Stimulated activated CD8-positive, alpha-beta memory T cell treated with anti-CD3 and anti-CD28 coated beads, Interleukin-12 subunit alpha, Interleukin-12 subunit beta, amount 100 ng/mL, for 24 hours (primary cell): ENCODE measurements around the gene PXDN.
"Not testable (repeated sequence)": the region's sequence is repeated elsewhere in the genome, so short reads cannot be mapped to it uniquely, and the experiment has no call there.

Source experiments
- DNase-seq: peaks from one replicate; pipeline ENCODE4 v3.0.0-alpha.2; 2020; ENCODE audit errors: extremely low read depth

The PXDN gene

GRCh38 chr2:1681323-1682180 is 62.8 kb downstream of the PXDN start:
- DNase-seq: no peak

GRCh38 chr2:1681017-1681318 is 63.3 kb downstream of the PXDN start:
- no peak for DNase-seq

DNA sequence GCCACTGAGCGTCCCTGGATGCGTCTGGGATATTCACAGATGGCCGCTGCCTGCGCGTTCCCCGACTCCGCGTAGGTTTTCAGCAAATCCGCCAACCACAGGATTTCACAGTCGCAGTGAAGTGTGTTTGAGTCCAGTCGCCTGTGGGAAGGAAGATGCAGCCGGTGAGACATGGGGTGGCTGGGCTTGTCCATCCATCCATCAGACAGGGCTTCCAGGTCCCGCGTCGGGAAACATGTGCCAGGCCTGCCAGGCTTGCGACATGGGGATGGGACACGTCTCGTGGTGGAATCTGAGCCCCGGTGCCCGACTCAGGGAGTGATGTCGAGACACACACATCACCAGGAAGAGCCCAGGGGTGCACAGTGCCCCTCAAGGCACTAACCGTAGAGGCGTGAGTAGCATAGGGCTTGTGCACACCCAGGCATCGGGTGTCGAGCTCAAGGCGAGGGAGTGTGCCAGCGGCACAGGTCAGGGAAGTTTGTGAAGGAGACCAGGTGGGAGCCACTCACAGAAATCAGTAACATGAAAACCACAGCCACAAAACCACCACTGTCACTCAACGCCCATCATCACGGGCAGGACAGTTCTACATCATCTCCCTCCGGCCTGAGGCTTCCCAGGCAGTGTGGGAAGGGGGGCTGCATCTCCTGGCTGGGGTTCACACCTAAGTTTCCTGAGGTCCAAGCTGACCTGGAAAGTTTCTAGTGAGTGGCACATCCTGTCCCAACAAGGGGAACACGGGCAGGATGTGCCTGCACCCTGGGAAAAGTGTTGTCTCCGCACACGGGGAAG is 63.9 kb downstream of the PXDN start:
- DNase-seq: no peak

DNA sequence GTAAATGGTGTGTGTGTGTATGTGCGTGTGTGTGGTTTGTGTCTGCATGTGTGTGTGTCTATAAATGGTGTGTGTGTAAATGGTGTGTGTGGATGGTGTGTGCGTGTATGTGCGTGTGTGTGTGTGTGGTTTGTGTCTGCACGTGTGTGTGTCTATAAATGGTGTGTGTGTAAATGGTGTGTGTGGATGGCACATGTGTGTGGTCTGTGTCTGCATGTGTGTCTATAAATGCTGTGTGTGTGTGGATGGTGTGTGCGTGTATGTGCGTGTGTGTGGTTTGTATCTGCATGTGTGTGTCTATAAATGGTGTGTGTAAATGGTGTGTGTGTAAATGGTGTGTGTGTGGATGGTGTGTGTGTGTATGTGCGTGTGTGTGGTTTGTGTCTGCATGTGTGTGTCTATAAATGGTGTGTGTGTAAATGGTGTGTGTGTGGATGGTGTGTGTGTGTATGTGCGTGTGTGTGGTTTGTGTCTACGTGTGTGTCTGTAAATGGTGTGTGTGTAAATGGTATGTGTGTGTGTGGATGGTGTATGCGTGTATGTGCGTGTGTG is 64.8 kb downstream of the PXDN start:
- not testable (repeated sequence) for DNase-seq

- not testable (repeated sequence) for DNase-seq
These were observed 65.2 kb downstream of the PXDN start for GRCh38 chr2:1679065-1679464.

DNA sequence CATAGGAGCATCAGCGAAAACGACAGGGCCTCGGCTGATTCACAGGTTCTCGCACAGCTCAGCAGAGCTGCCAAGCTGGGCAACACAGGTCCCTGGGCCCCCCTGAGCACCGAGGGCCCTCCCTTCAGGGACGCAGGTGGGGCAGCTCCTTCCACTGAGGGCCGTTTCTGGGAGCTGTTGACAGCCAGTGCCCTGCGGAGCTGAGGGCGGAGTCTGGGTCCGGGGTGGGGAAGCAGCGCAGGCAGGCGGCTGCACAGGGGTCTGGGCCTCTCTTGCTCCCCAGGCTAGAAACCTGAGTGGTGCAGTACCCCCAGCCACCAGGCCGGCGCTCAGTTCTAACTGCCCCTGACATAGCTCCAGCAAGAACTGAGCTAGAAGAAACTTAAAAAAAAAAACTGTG is 65.7 kb downstream of the PXDN start:
- DNase-seq: no peak

- DNase-seq: no peak
These were observed 66.5 kb downstream of the PXDN start for GRCh38 chr2:1677821-1678165.

GRCh38 chr2:1676913-1677820 is 67.1 kb downstream of the PXDN start:
- DNase-seq: no peak

DNA sequence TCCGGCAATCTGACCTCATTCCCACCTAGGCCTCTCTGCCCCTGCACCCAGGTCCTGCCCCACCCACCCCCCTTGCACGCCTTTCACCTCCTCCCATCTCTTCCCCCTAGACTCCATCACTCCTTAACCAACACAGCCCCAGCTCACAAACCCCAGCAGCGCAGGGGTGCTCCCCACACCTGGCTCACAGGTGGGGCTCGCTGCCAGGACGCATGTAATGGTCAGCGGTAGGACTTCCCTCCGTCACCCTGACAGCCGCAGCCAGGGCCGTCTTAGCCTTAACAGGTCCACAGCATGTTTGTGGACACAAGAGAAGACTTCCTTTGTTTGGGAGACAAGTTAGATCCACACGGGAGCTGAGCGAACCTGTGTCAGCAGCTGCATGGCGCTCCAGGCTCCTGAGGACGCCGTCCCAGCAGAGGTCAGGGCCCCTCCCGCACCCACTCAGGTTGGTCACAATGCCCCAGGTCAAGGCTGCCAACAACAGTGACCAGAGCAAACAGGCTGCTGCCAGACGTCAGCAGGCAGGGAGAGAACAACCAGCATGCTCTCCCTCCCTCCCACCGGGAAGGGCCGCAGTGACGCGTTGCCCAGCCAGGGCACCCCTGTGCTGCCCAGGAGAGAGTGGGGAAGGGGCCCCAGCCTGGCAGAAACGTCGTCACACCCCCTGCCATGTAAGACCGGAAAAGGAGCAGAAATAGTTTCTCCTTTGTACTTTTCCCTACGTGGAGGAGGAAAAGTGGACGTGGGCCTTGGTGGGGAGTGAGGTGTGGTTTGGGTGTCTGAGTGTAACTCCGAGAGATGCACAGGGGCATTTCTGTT is 68.0 kb downstream of the PXDN start:
- DNase-seq: no peak

DNA sequence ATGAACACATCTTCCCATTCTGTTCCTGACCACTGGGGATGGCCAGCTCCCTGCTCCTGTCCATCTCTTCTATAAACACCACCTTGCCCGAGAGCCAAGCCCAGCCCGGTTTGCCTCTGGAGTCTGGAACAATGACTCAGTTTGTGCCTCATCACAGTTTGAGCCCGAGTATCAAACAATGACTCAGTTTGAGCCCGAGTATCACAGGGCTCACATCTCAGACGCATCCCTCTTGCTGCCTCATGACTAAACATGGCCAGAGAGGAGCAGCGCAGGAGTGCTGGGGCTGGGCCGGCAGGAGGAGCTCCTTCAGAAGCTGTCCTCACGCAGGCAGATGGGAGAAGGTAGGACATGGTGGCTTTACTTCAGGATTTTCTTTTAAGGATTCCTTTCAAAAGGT is 68.7 kb downstream of the PXDN start:
- DNase-seq: no peak

DNA sequence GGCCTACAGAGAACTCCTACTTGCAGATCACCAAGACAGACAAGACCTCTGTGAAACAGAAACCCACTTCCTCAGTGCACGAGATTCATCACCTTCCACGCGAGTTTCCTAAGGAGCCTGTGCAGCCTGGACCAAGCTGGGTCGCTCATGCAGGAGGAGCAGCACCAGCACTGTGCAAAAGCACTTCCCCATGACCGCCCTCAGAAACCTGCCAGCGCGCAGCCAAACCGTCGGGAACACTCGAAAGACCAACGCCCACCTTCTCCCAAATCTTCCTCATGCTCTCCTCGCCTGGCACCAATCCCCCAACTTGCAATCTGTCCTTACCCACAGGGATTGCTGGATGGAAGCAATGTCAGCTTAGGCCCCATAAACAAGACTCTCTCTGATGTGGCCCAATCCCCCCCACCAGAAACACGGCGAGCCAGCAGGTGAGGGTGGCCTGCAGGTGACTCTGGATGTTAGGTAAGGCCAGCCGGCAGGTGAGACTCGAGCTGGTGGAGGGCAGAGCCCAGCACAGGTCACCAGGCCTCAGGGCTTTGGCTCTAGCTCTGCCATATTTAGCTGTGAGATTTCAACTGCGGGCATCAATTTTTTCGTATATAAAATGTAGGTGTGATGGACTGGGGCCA is 69.4 kb downstream of the PXDN start:
- DNase-seq: no peak

GRCh38 chr2:1674276-1674675 is 70.0 kb downstream of the PXDN start:
- DNase-seq: no peak

DNA sequence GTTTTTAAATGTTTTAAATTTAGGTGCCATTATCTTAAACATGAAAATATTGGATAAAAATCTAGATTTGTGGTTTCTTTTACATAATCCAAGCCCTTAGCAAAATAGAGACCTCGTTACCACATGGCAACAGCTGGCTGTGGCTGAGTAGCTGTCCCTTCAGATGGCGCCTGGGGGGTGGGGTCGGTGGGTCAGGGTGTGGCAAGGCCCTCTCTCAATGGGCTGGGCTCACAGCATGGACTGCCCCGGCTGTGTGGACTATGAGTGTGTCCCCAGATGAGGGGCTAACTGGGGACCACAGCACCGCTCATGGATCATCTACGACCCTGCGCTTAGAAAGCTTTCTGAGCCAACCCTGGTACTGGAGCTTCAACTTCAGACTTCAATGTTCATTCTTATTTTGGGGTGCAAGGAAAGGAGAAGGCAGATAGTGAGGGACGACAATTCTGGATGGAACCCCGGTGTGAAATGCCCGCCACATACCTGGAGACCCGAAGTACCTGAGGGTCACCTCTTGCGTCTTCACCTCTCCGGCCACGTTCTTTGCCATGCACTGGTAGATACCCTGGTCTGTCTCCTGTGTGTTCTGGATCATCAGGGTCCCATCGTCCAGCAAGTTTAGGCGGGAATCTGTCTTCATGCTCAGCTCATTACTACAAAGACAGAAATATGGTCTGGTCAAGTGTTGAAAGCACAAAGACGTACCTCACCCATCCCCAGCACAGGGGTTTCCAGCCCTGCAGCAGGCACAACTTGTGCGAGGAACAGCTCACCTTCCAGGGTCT is 71.0 kb downstream of the PXDN start:
- DNase-seq: no peak

DNA sequence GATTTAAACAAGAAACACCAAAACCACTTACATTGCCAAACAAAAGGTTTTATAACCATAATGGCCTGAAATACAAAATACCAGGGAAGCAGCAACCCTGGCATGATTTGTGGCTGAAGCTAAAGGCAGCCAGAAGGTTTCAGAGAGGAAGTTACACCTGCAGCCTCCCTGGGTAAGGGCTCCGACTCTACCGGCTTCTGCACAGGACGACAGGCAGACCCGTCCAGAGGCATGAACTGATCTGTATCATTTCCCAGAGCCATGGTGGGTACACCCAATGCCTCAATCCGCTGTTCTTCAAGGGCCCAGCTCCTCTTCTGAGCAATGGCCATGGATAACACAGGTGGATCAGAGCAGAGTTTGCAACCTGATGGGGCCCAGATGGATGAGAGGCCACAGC is 71.6 kb downstream of the PXDN start:
- no peak for DNase-seq

DNA sequence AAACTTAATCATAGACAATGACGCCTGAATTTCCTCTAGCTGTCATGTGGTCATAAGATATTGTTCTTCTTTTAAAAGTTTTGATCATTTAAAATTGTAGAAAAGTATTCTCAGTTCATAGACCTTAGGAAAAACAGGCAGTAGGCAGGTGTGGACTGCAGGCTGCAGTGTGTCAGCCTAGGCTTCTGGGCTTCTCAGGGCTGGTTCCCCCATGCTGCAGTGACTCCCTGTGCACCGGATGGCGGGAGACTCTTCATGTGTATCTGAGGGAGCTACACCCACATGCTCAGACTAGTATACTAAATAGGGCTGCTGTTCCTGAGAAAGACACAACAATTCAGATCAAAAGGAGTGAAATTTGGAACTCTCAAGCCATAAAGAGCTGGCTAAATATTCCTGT is 72.4 kb downstream of the PXDN start:
- DNase-seq: no peak

GRCh38 chr2:1670636-1671035 is 73.7 kb downstream of the PXDN start:
- DNase-seq: no peak

DNA sequence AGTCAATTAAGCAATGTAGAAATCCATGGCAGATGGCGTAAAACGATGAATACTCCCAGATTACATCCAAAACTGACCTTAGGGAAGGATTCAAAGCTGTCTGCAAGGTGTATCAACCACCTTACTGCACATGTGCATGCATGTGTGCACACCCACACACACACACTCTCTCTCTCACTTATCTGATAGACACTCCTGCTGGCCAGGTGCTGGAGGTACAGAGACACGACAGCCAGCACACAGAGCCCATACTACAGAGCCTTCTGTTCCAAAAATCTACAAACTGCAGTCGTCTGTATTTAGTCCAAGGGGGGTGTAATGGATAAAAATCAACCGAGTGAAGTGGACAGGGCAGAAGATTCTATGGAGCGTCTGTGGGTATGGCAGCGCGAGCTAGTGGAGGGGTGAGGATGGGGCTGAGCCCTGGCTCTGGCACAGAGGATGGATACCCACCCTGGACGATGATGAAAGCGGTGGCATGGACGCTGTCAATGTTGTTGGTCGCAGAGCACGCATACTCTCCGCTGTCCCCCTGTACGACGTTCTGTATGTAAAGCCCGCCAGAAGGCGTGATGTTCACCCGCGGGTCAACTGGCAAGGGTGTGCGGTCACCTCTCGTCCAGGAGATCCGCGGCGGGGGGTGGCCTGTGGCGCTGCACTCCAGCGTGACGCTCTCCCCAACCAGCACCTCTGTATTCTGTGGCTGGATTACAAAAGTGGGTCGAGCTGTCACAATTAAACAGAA is 78.4 kb downstream of the PXDN start:
- DNase-seq: no peak

- DNase-seq: no peak
These were observed 79.6 kb downstream of the PXDN start for GRCh38 chr2:1664698-1665097.

GRCh38 chr2:1664076-1664605 is 80.2 kb downstream of the PXDN start:
- DNase-seq: no peak
